Liver (tissue), 9 donors: ENCODE results near the gene PDGFA. TPM values are rescaled to one million over a fixed set of nuclear protein-coding genes. Genes with fewer than 3 reads are reported as not detected.

Experiments used
- DNase-seq: peaks from one replicate; pipeline ENCODE4 v3.0.0-alpha.2; 2017; ENCODE audit warnings: low spot score
- H3K27ac ChIP-seq, 2 donors: one replicate each; pipeline ENCODE4 v1.7.0; 2013; ENCODE audit warnings: inconsistent platforms in 2 of 2, low read length in 2 of 2, control low read depth in 1 of 2, low read depth in 1 of 2, mild to moderate bottlenecking in 1 of 2
- H3K27me3 ChIP-seq, 4 donors: one replicate each; pipeline versions ENCODE4 v1.6.1 to v1.7.0; 2013; ENCODE audit warnings: low read length in 3 of 4, inconsistent platforms in 1 of 4, mild to moderate bottlenecking in 1 of 4, moderate library complexity in 1 of 4; ENCODE audit not compliant: control insufficient read depth in 4 of 4, insufficient read depth in 4 of 4
- H3K36me3 ChIP-seq, 4 donors: one replicate each; pipeline versions ENCODE4 v1.6.1 to v1.7.0; 2013; ENCODE audit warnings: low read length in 3 of 4, mild to moderate bottlenecking in 3 of 4, low read depth in 1 of 4, moderate library complexity in 1 of 4; ENCODE audit not compliant: control insufficient read depth in 4 of 4, insufficient read depth in 3 of 4
- H3K4me1 ChIP-seq, 4 donors: one replicate each; pipeline versions ENCODE4 v1.6.1 to v1.7.0; 2013; ENCODE audit warnings: low read length in 3 of 4, mild to moderate bottlenecking in 3 of 4, moderate library complexity in 1 of 4; ENCODE audit not compliant: control insufficient read depth in 4 of 4, insufficient read depth in 4 of 4
- H3K4me3 ChIP-seq, 3 donors: one replicate each; pipeline versions ENCODE4 v1.6.1 to v1.7.0; 2013; ENCODE audit warnings: low read length in 3 of 3, control low read depth in 1 of 3, low read depth in 1 of 3, mild to moderate bottlenecking in 1 of 3
- H3K9ac ChIP-seq, 2 donors: one replicate each; pipeline ENCODE4 v1.7.0; 2013; ENCODE audit warnings: low read length in 2 of 2, mild to moderate bottlenecking in 2 of 2, moderate library complexity in 2 of 2, control low read depth in 1 of 2, low read depth in 1 of 2
- H3K9me3 ChIP-seq, 4 donors: one replicate each; pipeline versions ENCODE4 v1.6.1 to v1.7.0; 2013; ENCODE audit warnings: low read length in 3 of 4; ENCODE audit not compliant: control insufficient read depth in 4 of 4
- ATF3 ChIP-seq: IDR thresholded peaks from 2 replicates; pipeline ENCODE4 v1.6.1; 2016; ENCODE audit warnings: antibody characterized with exemption
- CTCF ChIP-seq: fragments of 150-350 bp; IDR thresholded peaks from 2 replicates; pipeline ENCODE4 v1.5.1; 2017; ENCODE audit warnings: improper control_type of control experiment, low read depth, low read length; ENCODE audit not compliant: missing input control
- EGR1 ChIP-seq, 2 donors: IDR thresholded peaks; 2 replicates each; pipeline ENCODE4 v1.6.1; 2016 to 2018; ENCODE audit warnings: antibody characterized with exemption in 2 of 2, low read depth in 2 of 2
- FOXA1 ChIP-seq: IDR thresholded peaks from 2 replicates; pipeline ENCODE4 v1.6.1; 2016; ENCODE audit warnings: antibody characterized with exemption
- FOXA2 ChIP-seq: IDR thresholded peaks from 2 replicates; pipeline ENCODE4 v1.6.1; 2016; ENCODE audit warnings: antibody characterized with exemption
- GABPA ChIP-seq, 2 donors: IDR thresholded peaks in 1 of 2; conservative IDR thresholded peaks in 1 of 2; 2 replicates each; pipeline ENCODE4 v1.6.1; 2016; ENCODE audit warnings: antibody characterized with exemption in 2 of 2, mild to moderate bottlenecking in 1 of 2, moderate library complexity in 1 of 2
- HNF4A ChIP-seq, 2 donors: conservative IDR thresholded peaks; 2 replicates each; pipeline ENCODE4 v1.6.1; 2016; ENCODE audit warnings: antibody characterized with exemption in 2 of 2, mild to moderate bottlenecking in 2 of 2
- HNF4G ChIP-seq: IDR thresholded peaks from 2 replicates; pipeline ENCODE4 v1.6.1; 2016; ENCODE audit warnings: antibody characterized with exemption
- JUND ChIP-seq, 2 donors: IDR thresholded peaks; 2 replicates each; pipeline ENCODE4 v1.6.1; 2016; ENCODE audit warnings: antibody characterized with exemption in 2 of 2
- MAX ChIP-seq: IDR thresholded peaks from 2 replicates; pipeline ENCODE4 v1.6.1; 2016; ENCODE audit warnings: antibody characterized with exemption
- NR2F2 ChIP-seq: IDR thresholded peaks from 2 replicates; pipeline ENCODE4 v1.6.1; 2016; ENCODE audit warnings: antibody characterized with exemption
- RAD21 ChIP-seq, 2 donors: IDR thresholded peaks; 2 replicates each; pipeline ENCODE4 v1.6.1; 2016; ENCODE audit warnings: antibody characterized with exemption in 2 of 2, mild to moderate bottlenecking in 2 of 2
- REST ChIP-seq: IDR thresholded peaks from 2 replicates; pipeline ENCODE4 v1.6.1; 2016; ENCODE audit warnings: antibody characterized with exemption, mild to moderate bottlenecking
- RXRA ChIP-seq, 2 donors: IDR thresholded peaks; 2 replicates each; pipeline ENCODE4 v1.6.1; 2017 to 2018; ENCODE audit warnings: antibody characterized with exemption in 2 of 2, mild to moderate bottlenecking in 1 of 2
- SP1 ChIP-seq: IDR thresholded peaks from 2 replicates; pipeline ENCODE4 v1.6.1; 2018; ENCODE audit warnings: antibody characterized with exemption, mild to moderate bottlenecking
- TAF1 ChIP-seq: conservative IDR thresholded peaks from 2 replicates; pipeline ENCODE4 v1.6.1; 2016; ENCODE audit warnings: antibody characterized with exemption, mild to moderate bottlenecking
- YY1 ChIP-seq: IDR thresholded peaks from 2 replicates; pipeline ENCODE4 v1.6.1; 2016; ENCODE audit warnings: antibody characterized with exemption, mild to moderate bottlenecking
- ZBTB33 ChIP-seq: IDR thresholded peaks from 2 replicates; pipeline ENCODE4 v1.6.1; 2016; ENCODE audit warnings: antibody characterized with exemption
- WGBS: extraction: QIAGEN DNeasy Blood & Tissue Kit; methylation state at CpG from one replicate; pipeline ENCODE4 v1.1.7; 2013; 5-methylcytosine and 5-hydroxymethylcytosine counted together
- polyA plus RNA-seq, 2 donors: library from polyadenylated mRNA; stranded (reverse) in 1 of 2; unstranded in 1 of 2; fragments of 200-250 nt in 1 of 2; fragments of >200 nt in 1 of 2; fragmentation: Nextera tagmentation in 1 of 2; extraction: Ambion mirVana in 1 of 2; gene quantifications; one replicate each; pipeline versions ENCODE4 v1.2.1 to v1.2.3, GENCODE V29; 2013 to 2015
- total RNA-seq, 2 donors: library from RNA; depleted of rRNA; stranded (reverse); fragments of >200 nt; gene quantifications; one replicate each; pipeline ENCODE4 v1.2.3, GENCODE V29; 2014
- donor health status: healthy.
- donor health status: healthy.
- donor health status: healthy.
- donor health status: healthy.
- donor health status: healthy.

The PDGFA gene
- total and polyA plus RNA-seq, 4 donors = 1.4 to 5.1 (median 2.0) TPM

GRCh38 chr7:537911-538634, 18.4 kb upstream of the PDGFA start (continued):
- TF ChIP-seq ATF3 = no peak
- no peak for TF ChIP-seq MAX
- TF ChIP-seq FOXA1 = no peak
- TF ChIP-seq TAF1 = no peak
- TF ChIP-seq GABPA (IDR thresholded peaks at IDR 0.05 in 1 of 2, conservative IDR thresholded peaks at IDR 0.05 in 1 of 2) = no peak
- no peak for TF ChIP-seq RAD21 (IDR thresholded peaks at IDR 0.05)
- no peak for TF ChIP-seq JUND (IDR thresholded peaks at IDR 0.05)

GRCh38 chr7:536231-536630, 16.6 kb upstream of the PDGFA start:
- DNase-seq = no peak
- no peak for TF ChIP-seq ZBTB33
- no peak for TF ChIP-seq YY1
- TF ChIP-seq RAD21 (IDR thresholded peaks at IDR 0.05) = no peak
- TF ChIP-seq HNF4G = no peak
- no peak for TF ChIP-seq FOXA2
- TF ChIP-seq HNF4A (conservative IDR thresholded peaks at IDR 0.05) = no peak
- no peak for TF ChIP-seq REST
- no peak for TF ChIP-seq EGR1 (IDR thresholded peaks at IDR 0.05; ENCODE audit: low read depth in 2 of 2)
- TF ChIP-seq TAF1 = no peak
- no peak for TF ChIP-seq RXRA (IDR thresholded peaks at IDR 0.05)
- TF ChIP-seq NR2F2 = no peak
- no peak for TF ChIP-seq GABPA (IDR thresholded peaks at IDR 0.05 in 1 of 2, conservative IDR thresholded peaks at IDR 0.05 in 1 of 2)
- TF ChIP-seq FOXA1 = no peak
- TF ChIP-seq SP1 = no peak
- TF ChIP-seq ATF3 = no peak
- TF ChIP-seq JUND (IDR thresholded peaks at IDR 0.05) = no peak
- no peak for TF ChIP-seq CTCF
- TF ChIP-seq MAX = no peak
- WGBS = 93% methylated on average over 12 of the region's 12 CpGs

More at GRCh38 chr7:536231-536630, 16.6 kb upstream of the PDGFA start:
- Histone ChIP-seq H3K4me3 (no peak overlapping the region), H3K9ac (no peak overlapping the region), H3K27ac (no peak overlapping the region), H3K27me3 (no peaks in the 10 kb centered on the region), H3K36me3 (no peaks in the 10 kb centered on the region), H3K4me1 (no peaks in the 10 kb centered on the region), H3K9me3 (peaks cover 0 to 2% (median 1%) of the 10 kb centered on the region in 4 donors)
